HG03432 (cell line): Measurements from ENCODE around the gene CYP24A1.
A peak's percentile ranks its signal among the peaks of the same experiment; 100 is the strongest.

ENCODE experiments used
- ATAC-seq: cut with Tn5 transposase; IDR thresholded peaks from one replicate; pipeline ENCODE4 v1.9.1; 2021; ENCODE audit warnings: mild to moderate bottlenecking, moderate library complexity; ENCODE audit not compliant: unreplicated experiment

The CYP24A1 gene

DNA sequence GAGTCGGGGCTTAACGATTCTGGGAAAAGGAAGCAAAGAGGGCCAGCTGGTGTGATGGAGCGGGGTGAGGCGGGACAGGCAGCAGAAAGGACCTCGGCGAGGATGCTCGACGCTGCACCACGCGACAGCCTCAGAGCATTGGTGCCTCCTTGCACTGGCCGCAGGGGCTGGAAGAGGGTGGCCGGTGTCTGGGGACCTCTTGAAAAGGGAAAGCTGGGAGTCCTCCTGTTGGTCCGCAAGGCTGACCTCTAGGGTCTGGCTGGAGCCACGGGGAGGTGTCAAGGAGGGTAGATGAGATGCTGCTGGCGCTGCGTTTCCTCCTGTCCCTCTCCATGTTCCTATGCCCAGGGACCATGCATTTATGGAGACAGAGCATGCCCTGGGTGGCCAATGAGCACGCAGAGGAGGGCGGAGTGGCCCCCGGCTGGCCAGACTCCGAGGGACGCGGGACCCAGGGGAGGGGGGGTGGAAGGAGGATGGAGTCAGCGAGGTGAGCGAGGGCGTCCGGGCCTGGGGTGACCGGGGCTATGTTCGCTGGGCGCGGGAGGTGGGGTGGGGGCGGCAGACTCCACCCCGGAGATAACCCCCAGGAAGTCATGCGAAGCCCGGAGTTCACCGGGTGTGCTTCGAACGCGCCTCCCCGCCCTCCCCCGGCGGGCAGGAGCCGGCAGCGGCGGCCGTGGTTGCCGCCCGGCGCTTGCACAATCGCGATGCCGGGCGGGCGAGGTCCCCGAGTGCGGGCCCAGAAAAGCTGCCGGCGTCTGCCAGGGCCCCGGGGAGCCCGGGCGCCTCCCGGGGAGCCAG is at the start of gene CYP24A1:
Gene CYP24A1, minus strand, starts transcription at position 334 of the 804 bp plus-strand sequence. CDS start 407 bp downstream, outside the sequence.
- no peak for ATAC-seq

DNA sequence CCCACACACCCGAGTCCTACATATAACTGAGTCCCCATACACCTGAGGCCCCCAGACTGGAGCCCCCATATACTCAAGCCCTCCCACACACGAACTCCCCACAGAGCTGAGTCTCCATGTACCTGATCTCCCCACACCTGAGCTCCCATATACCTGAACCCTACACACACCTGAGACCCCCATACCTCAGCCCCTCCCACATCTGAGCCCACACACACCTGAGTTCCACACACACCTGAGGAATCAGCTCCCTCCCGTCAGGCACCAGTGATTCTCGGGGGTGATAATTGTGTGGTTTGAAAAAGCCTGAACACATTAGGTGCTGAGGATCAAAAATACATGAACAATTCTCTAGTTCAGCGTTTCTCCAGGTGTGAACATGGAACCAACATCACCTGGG is 49.5 kb upstream of the CYP24A1 start:
- ATAC-seq = no peak

DNA sequence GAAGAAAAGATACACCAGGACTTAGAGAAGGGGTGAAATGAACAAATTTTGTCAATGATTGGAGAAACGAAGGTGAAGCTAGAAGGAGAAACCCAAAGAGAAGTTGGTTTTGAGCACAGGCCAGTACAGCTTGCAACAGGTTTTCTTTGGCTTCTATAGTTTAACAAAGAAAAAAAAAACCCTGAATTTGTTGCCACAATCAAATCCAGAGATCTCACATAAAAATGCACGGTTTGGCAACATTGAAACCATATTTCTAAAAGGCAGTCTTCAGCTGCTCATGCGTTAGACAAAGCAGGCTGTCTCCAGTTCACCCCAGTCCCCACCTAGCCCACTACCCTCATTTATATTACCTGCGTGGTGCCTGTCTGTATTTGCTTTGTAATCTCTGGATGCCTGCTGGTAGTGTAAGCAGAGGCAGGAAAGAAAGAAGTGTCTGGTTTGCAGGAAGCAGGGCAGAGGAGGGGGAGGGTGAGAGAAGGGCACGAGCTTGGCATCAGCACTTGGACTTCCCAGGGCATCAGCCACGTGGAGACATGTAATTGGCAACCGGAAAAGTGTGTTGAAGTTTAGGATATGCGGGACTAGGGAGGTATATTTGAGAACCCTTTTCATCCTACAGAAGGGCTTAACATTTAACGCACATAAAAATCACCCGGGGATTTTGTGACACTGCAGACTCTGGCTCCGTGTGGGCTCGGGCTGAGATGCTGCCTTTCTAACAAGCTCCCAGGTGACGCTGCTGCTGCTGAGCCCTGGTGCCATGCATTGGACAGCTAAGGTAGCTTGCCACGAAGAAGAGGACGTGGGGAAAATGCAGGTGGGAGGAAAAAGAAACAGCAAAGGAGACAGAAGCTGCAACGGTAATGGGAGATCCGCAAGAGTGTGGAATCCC is 48.5 kb upstream of the CYP24A1 start:
- no peak for ATAC-seq

DNA sequence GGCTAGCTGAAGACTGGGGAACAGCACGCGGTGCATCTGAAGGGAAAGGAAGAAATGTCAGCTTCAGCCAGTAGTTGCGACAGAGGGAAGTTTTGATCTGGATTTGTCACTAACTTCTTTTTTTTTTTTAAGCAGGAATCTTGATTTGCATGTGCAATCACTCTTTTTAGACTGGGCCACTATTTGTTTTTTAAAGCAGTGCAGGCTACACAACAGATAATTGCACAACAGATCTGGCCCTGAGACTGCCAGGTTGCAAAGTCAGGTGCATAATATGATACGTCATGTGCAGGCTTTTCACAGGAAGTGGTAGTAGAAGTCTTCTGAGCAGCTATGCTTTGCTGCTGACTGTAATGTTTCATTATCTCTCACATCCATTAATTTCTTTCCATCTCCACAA is 47.6 kb upstream of the CYP24A1 start:
- peak; percentile 62 for ATAC-seq

DNA sequence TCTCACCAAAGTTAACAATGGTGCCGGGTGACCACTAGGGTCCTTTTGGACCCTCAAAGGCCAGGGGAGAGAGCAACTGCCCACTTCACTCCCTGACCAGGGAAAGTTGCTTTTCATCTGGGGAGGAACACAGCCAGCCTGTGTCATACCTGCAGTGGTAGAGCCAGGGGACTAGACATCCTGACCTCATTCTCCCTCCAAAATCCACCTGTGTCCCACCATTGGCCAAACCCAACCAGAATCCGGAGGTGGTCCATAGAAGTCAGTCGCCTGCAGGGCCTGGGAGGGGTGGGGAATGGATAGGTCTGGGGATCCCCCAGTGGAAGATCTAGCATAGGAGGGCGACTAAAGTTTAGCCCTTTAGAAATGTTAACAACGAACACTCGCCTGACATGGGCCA is 46.9 kb upstream of the CYP24A1 start:
- no peak for ATAC-seq

DNA sequence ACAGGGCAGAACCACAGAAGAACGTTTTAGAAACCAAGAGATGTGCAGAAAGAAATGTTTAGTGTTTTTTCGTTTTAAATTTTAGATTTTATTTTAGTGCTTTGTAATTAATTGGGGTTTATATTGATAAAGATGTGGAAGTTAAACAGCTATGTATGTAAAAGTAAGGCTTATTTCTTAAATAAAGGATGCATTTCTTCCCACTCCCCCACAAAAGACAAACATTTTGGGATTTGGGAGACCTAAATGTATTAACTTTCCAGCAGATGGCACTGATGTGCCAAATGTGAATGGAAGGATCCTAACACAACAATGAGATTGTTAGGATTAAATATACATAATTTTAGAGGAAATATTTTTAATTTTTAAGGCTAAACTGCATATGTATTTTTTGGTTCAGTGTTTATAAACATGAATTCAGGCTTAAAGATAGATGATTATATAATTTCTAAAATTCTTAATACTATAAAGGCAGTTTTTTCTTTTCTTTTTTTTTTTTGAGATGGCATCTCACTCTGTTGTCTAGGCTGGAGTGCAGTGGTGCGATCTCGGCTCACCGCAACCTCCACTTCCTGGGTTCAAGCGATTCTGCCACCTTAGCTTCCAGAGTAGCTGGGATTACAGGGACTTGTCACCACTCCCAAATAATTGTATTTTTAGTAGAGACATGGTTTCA is 46.1 kb upstream of the CYP24A1 start:
- ATAC-seq = no peak

DNA sequence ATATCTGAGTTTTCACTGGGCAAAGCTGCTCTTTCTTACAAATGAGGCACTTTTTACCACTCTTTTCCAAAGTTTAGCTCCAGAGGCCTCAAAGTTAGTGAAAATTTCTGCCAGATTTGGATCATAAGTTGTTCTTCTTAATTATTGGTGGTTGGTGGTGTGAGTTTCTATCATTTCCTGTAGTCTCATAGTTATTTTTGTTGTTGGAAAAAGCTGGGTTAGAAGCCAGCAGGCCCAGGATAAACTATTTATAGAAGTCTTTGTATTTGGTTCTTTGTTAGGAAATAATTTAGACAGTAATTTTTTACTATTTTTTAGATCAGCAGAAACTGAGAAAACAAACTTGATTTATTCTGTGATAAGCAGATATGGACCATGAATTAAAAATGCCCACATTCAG is 44.7 kb upstream of the CYP24A1 start:
- no peak for ATAC-seq

DNA sequence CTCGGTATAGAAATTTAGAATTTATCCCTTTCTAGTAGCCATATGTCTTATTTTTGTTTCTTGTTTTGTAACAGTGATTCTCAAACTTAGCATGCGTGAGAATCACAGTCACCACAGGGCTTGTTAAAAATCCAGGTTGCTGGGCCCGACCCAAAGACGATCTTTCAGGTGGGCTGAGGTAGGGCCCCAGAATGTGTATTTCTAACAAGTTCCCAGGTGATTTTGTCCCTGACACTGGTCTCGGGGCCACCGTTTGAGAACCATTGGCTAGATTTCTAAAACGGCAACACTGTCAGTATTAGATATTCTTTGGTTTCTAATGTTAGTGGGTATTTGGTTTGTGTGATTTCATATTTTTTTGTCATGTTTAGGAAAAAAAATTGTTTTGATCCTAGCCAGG is 44.0 kb upstream of the CYP24A1 start:
- no peak for ATAC-seq

DNA sequence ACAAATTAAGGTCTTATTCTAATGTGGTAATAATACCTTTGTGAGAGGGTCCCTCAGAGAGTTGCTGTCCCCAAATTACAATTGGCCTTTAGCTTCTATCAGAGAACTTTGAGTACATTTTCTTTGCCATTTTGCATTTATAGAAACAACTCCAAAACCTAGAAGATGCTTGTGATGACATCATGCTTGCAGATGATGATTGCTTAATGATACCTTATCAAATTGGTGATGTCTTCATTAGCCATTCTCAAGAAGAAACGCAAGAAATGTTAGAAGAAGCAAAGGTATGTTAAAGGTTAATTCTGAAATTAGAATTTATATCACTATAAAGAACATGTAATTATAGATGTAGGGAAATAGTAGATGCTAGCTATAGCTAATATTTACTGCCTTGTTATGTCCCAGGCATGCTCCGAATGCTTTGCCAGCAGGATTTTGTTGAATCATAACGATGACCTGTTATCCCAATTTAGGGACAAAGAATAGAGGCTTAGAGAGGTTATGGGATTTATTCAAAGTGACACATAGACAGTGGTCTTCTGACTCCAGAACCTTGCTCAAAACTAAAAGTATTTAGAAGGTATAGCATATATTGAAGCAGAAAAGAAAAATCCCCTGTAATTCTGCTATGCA is 41.5 kb upstream of the CYP24A1 start:
- no peak for ATAC-seq

DNA sequence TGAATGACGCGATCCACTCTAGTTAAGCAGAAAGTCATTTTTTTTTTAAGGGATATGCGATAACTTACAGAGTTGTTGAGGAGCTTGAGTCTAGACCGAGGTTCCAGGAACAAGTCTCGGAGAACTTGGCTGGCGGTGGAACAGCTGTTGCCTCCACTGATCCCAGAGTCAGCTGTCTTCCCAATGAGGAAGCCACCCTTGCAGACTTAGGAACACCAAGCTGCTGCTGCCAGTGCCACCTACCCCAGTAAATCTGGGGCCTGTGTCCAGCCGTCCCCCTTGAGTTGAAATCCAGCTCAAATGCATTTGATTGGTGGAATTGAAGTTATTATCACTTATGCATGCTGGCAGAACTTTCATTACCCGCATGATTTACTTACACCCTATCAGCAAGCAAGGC is 40.8 kb upstream of the CYP24A1 start:
- ATAC-seq = no peak

DNA sequence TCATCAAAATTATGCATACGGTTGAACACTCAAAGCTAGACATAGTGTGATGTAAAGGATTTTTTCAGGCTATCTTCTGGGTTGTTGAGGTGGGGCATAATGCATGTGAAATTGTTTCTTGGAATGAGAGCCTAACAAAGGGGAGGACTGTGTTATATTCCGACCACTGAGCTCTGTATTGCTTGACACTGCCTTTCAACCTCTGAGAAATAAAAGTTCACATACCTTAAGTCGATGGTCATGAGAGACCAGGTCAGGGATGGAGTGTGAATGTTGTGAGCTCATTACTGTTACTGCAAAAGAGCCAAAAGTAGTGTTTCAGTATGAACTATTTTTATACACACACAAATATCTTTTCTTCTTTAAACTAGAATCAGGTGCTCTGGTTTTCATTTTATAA is 39.1 kb upstream of the CYP24A1 start:
- ATAC-seq = no peak

DNA sequence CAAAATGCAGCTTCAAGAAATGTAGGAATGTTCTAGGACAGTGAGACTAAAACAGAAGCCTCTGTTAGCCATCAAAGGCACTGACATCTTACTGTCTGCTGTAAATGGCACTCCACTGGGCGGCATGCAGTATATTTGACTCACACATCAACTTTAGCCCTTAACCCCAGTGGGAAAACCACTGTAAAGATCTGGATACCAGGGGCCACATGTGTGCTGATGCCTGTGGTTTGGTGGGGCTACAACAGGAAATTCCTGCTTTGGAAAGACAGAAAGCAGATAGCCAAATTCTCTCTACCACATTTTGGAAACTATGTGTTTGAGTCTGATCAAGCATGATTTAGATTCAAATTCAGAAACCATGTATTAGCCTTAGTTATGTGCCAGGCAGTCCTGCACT is 38.4 kb upstream of the CYP24A1 start:
- no peak for ATAC-seq

DNA sequence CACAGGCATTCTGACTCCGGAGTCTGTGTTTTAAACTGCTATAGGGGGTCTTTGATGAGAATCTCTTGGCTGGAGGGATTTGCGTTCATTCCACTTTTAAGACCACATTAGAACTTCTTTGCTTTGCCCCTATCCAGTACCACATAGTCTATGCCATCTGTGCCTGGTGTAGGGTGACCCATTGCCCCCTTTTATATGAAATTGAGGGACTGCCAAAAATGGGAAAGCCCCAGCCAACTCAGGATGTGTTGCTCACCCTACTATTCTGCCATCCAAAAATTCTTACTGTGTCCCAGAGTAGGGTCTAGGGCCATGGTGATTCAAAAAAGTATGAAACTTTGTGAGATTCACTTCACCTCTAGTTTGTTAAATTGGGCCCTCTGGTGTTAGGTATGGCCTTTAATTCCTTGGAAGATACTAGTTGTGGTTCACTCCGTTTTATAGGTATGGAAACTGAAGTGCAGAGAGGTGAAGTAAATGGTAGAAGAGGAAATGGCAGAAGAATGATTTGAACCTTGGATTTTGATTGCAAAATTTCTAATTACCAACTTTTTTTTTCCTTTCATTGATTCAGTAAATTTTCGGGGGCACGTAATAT is 35.5 kb upstream of the CYP24A1 start:
- no peak for ATAC-seq

DNA sequence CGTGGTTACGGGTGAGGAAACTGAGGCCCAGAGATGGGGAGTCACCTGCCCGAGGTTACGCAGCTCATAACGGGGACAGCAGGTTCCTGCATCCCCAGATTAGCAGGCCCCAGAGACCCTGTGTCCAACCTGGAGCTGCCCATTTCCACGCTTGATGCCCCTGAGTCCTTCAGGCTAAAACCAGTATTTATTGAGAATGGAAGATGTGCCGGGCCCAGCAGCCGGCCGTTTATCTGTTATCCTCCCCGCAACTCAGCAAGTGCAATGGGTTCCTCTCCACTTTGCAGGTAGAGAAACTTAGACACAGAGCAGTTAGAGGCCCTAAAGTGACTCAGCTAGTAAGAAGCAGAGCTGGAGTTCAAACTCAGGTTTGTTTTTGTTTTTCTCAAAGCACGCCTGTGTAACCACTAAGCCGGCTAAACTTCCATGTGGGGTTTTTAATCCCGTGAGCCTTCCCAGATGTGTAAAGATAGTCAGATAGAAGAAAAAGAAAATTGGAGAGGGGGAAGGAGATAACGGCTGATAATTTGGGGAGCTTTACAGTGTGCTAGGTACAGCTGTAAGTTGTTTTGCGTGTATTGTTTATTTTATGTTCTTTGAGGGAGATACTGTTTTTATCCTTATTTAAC is 34.9 kb upstream of the CYP24A1 start:
- ATAC-seq = peak; percentile 7

DNA sequence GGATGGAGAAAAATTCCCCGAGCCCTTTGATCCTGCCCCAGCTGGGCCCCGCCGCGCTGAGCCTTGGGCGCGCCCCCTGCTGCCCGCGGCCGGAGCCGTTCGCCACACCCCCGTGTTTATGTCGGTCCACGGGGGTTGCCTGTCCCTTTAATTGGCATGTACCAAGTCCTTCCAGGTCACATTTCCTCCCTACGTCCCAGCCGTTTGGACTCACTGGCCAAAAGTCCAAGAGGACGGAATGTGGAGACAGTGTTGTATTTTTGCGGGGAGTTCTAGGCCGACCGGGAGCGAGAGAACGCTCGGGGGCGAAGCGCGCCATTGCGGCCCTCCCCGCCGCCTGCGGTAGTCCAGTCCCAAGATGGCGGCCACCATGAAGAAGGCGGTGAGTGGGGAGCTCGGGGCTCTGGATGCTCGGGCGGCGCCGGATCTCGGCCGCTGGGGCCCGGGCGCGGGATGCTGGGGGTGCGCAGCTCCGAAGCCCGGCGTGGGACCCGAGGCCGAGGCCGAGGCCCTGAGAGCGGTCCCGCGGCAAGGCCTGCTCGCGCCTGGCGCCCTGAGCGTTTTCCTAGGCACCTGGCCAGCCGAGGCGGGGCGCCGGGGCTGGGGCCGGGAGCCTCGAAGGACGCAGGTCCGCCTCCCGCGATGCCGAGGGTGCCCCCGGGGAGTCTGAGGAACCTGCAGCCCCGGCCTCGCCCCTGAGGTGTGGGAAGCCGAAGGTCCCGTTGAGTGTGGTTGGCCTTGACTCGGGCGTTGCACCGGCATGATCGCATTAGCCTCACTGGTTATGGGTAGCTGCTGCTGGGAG is 34.2 kb upstream of the CYP24A1 start, which contains the start of gene PFDN4:
Gene PFDN4, plus strand, starts transcription at position 345 of the 805 bp plus-strand sequence. Its CDS starts 14 bp downstream, at position 359.
- ATAC-seq = peak; percentile 98

DNA sequence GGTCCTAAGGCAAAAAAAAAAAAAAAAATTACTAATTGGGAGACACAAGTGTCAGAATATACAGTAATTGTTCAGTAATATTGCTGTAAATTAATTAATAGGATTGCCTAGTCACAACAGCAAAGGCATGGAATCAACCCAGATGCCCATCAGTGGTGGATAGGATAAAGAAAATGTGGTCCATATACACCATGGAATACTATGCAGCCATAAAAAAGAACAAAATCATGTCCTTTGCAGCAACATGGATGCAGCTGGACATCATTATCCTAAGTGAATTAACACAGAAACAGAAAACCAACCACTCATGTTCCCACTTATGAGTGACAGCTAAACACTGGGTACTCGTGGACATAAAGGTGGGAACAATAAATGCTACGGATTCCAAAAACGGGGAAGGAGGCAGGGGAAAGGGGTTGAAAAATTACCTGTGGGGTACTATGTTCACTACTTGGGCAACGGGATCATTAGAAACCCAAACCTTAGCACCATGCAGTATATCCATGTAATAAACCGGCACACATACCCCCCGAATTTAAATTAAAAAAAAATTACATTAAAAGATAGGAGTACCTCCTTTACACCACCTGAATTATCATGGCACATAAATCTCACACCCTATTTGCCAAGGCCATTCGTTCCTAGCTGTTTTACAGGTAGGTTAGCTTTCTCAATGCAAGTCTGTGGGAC is 33.4 kb upstream of the CYP24A1 start:
- no peak for ATAC-seq

DNA sequence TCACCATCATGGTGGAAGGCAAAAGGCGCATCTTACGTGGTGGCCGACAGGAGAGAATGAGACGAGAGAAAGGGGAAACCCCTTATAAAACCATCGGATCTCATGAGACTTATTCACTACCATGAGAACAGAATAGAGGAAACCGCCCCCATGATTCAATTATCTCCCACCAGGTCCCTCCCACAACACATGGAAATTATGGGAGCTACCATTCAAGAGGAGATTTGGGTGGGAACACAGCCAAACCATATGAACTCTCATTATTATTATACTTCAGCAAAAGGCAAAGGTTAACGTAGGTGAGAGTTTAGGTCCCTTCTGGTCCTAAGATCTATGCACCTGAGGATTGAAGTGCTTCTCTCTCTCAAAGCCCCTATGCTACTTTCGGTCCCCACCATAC is 31.7 kb upstream of the CYP24A1 start:
- no peak for ATAC-seq

DNA sequence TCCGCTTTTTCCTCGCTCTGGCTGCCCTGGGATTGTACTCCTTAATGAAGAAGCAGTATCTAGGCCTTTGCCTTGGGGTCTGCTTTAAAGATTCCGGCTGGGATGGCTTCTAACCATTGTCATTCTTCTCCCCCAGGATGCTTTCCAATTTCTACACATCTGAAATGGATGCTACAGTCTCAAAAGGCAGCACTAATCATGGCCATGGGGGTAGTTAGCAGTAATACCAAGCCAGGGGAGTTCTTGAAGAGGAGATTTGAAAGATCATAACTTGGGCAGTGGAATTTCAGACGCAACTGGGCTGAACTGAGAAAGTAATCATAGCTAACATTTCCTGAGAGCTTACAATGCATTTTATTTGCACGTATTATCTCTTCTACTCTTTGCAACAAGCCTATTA is 30.7 kb upstream of the CYP24A1 start:
- no peak for ATAC-seq

DNA sequence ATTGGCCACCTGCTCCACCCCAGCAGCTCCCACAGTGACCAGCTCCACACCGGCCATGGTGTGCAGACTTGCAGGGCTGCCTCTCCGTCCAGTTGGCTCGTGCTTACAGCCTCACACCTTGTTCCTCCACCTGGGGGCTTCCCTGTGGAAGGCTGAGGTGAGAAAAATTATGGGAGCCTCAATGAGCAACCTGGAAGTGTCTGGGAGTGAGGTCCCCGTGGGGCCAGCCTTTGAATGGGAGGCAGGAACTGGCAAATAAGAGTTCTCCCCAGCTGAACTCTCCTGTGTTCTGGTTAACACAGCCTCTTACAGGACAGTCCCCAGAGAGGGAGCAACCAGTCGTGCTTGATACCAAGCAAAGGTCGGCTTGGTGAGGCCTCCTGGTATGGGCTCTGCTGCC is 30.3 kb upstream of the CYP24A1 start:
- ATAC-seq = no peak
